SW 1271 (cell line): ENCODE data around the gene SCN1A.
"Not testable (repeated sequence)": the region's sequence is repeated elsewhere in the genome, so short reads cannot be mapped to it uniquely, and the experiment has no call there.

Experiments used
- DNase-seq, 2 experiments: peaks; one replicate each; lab custom pipeline; 2025; lab: John Stamatoyannopoulos, UW

The SCN1A gene

DNA sequence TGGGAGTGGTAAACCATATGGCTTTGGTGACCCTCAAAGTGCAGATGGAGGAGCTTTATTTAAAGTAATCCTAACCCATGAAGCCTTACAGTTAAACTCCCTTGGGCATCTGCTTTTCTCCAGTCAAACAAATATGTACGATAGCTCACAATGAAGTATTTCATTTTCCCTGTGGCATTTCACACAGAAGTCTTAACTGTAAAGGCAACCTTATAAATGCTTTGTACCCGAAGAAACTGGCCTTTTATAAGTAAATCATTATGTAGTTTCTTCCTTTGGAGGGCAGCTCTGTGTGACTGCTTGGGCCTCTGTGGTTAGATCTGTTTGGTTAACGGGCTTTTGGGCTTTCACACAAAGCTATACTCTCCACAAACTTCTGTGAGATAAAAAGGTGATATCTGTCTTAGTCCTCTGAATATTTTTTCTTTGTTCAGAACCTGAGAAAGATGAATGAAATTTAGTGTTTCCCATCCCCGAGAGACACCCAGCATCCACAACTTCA lies 46.6 kb downstream of the SCN1A start:
- no peak for DNase-seq

GRCh38 chr2:166074430-166074829 lies 53.4 kb downstream of the SCN1A start:
- no peak for DNase-seq

DNA sequence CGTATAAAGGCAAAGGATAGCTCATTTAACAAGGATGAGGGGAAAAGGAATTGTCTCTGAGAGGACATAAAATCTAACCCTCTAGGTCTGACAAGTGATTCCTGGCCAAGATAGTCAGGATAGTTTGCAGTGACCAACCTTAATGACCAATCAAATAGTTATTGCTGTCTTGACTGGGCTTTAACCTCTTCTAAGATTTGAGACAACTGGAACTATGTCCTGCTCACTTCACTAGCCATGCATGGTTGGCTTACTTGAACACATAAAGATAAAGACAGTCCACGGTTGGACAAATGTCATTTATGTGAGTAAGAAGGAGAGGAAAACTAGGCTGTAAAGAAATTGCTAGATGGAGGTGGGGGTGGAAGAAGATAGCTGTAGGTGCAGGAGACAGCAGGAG lies 53.8 kb downstream of the SCN1A start:
- no peak for DNase-seq

DNA sequence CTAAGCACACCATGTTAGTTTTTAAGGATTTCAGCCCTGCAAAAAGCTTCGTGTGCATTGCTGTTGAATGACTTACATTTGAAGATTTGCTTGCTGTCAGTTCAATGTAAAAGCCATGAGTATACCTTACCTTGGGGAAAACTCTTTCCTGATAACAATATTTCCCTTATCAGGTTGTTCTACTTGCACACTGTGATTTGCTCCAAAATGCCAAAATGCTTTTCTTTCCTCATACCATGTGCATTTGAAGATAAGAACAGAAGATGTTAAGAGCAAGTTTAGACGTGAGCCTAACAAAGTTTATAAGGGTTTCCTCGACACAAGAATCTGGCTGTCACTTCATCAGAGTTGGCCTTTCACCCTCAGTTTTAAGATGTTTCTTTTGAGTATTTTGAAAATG lies 57.6 kb downstream of the SCN1A start:
- no peak for DNase-seq

DNA sequence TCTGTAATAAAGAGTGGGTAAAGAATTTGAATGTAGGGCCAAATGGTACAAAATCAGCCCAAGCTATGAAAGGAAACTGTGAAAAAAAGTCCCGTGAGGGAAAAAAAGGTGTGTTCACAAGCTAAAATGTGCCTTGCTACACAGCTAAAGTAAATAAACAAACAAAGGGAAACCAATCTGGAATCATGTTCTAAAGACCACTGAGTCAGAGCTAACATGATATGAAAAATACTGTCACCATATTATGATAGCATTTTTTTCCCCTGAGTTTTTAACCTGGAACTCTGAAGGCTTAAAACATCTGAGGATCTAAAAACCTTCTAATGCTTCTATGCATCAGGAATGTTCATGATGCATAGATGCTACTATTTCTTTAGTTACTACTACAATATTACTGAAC lies 58.8 kb downstream of the SCN1A start:
- no peak for DNase-seq

GRCh38 chr2:166067229-166067628 lies 60.6 kb downstream of the SCN1A start:
- no peak for DNase-seq

DNA sequence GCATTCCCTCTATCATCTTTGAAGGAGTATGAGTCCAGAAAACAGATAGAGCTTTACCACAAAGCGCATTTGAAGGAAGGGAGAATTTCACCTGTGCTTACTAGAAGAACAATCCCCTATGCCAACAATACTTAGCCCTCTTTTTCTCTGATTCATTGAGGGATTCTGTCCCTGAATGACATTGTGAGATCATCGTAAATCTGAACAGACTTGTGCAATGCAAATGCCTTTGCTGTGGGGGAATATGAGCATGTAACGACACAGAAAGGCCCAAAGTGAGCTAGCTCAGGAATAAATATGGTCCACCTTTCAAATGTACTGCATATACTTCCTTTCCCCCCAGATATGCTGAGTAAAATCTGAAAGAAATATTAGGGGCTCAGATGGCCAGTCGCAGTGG lies 67.6 kb downstream of the SCN1A start:
- no peak for DNase-seq

DNA sequence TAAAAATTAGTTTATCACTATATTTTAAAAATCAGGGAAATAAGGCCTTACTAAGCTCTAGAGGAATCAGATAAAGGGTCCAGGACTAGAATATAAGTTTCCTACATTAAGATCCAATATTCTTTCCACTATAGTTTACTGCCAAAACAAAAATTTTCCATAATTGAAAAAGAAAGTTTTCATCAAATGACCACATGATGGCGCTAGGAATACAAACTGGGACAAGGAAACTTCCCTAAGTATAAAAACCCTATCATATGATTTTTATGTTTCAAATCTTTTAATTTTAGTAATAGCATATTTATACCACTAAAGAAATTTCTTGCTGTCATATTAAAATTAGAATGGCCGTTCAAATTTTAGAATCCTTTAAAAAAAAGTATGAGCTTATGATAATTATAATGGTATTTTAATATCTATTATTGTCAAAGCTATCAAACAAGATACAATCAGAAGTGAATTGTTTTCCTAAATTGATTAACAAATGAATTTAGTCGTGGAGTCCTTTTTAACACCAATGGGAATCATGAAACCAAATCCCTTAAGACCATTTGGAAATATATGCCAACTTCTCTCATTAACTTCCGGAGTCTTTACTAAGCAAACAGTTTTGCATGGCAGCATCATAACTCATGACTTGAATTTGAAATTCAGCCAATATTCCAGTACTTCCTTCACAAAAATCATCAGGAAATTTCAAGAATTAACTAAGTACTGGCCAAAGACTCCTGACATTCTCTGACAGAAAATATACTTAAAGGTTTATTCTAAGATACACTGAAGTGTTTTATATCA lies 70.3 kb downstream of the SCN1A start:
- DNase-seq = peak in 1 of 2 experiments; percentile 11

DNA sequence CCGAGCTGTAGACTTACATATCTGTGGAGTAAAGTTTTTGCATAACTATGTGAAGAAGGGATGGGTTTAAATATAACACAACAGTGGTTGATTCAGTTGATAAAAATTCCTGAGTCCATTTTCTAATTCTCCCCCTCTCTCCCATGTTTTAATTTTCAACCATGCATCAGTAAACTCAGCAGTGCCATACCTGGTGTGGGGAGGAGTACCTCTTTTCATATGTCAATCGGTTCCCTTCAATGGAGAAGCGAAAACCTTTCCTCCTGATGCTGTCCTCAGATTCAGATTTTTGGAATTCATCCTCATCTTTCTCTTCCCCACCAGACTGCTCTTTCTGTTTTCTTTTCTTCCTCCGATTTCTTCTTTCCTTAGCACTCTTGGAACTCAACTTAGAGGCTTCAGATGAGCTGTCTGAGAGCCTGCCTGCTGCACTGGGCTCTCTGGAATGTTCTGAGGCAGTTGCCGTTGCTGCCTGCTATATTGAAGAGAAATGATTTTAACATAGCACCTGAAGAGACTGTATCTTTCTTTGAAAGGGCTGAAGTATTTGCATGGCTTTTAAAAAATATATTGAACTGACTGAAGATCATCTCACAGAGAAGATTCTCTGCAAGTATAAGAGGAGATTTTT lies 82.9 kb downstream of the SCN1A start:
- no peak for DNase-seq

DNA sequence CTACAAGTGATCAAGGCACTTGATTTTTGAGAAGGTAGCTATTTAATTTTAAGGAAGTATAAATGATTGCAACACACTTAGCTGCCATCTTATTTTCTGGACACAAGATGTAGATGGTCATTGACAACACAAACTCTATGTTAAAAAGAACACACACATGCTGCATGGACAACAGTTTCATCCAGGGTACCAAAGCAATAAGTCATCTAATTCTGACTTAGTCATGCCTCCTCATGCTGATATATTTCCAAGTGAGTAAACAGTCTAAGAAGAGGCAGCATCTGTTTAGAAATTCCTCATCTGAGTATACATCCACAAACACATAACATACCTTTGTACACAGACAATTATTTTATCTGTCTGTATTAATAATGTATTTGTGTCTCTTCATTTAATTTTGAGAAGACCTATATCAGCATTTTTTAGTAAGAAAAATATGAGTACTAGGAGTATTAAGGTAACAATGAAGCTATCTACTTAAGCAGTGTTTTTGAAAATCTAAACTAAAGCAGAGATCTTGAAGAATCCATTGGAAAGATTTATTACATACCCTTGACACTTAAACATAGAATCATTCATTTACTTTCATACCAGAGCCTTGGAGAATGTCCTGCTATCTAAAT lies 84.9 kb downstream of the SCN1A start:
- no peak for DNase-seq

DNA sequence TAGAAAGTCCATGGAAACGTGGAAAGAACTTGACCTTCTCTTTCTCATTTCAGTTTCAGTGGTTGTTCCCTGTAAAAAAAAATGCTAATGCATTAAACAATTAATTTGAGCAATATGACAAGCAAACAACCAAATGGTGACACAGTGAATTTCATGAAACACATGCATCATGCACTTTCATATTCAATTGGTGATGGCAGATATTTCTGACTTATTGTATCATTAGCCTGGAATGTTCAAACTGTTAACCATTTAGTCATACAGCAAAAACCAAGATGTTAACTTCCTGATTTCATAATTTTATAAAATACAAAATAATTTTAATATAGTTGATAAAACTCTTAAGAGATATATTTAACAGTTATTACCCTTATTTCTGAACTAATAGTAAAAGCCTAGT lies 85.5 kb downstream of the SCN1A start:
- no peak for DNase-seq

- DNase-seq = no peak
Measured at GRCh38 chr2:166041613-166042012, 86.2 kb downstream of the SCN1A start.

DNA sequence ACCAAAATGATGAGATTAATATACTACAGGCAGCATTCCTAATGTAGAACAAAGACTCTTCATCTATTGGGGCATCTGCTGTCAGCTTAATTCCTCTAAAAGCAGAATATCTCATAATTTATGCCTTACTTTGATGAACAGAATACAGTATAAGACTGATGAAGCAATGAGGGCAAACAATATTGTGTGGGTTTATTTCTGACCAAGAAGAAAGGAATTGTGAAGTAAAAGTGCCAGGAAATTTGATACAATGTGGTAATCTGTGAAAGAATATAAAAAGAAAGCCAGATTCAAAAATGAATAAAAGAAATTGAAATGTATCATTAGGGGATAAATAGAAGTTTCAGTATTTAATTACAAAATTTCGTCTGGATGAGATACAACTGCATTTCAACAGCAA lies 95.5 kb downstream of the SCN1A start:
- DNase-seq = no peak

GRCh38 chr2:166031054-166031453 lies 96.8 kb downstream of the SCN1A start:
- no peak for DNase-seq

DNA sequence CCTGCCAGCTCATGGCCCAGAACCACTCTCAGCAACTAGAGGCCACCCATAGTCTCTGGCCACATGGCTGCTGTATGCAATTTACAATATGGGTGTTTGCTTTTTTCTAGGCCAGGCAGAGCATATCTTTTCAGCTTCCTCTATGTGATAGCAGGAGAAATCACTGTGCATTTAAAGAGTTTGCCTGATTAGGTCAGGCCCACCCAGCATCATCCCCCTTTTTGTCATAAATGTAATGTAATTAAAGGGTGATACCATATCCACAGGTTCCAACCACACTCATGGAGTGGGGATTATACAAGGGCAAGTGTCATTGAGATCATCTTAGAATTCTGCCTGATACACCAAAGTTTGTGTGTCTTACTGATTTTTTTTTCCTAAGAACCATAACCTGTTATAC lies 102.5 kb downstream of the SCN1A start:
- no peak for DNase-seq

DNA sequence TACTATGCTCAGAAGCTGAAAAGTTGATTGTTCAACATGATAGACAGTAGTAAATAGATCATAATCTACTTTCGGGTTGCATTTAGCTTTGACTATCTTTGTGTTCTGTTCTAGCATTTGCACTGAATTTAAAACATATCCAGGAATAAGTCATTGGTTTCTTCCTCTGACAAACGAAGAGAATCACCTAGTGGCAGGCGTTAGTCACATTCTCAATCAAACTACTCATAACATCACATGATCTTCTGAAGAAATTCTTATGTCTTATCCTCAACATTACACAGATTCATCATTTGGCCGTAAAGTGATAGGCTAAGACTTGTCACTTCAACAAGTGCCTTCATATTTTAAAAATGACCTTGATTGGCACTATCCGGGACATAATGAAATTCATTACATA lies 110.6 kb downstream of the SCN1A start:
- no peak for DNase-seq

DNA sequence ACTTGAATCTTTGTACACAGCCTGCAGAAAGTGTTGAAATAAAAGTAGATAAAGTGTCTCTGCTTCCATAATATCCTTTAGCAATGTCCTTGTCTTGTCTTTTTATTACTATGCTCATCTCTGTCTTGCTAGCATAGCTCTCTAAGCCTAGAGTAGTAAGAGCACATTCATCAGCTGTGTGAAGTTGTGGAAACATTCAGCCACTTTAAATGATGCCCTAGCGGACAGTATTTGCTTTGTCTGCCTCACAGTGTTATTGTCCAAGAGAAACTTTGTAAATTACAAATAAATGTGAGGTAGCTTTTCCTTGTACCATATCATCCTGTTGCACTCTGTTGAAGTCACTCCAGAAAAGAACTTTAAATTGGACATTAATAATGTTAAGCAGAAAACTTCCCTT lies 113.9 kb downstream of the SCN1A start:
- no peak for DNase-seq

- DNase-seq = no peak
Measured at GRCh38 chr2:166011660-166012059, 116.2 kb downstream of the SCN1A start.

DNA sequence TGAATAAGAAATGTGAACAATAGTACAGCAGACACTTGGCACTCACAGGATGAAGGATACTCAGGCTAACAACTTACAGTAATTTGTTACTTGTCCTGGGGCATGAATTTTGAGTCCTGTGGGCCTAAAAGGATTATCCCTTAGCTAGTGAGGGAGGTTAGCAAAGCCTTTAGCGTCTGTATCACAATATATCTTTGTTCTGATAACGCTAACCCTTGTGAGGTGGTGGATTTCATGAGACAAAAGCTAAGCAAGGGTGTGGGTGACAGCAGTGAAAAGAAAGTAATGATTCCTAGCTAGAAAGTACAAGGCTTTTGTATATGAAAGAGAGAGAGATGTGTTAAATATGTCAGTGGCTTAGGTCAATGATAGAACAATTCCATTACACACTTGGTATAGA lies 127.4 kb downstream of the SCN1A start:
- no peak for DNase-seq

DNA sequence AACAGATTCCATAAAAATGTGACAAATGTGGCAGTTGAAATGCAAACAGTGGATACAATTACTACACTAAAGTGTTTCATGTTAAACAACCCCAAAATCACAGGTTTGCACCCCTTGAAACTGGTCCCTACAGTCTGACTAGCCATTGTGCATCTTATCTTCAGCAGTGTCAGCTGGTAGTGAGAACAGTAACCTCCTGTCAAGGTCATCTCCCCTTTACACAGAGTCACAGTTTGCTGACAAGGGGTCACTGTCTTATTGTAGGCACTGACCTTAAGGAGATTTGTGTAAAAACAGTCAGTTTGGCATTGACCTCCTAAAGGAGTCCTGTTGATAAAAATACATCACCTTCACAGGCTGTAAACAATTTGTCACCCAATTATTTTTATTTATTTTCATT lies 137.0 kb downstream of the SCN1A start:
- DNase-seq = no peak

DNA sequence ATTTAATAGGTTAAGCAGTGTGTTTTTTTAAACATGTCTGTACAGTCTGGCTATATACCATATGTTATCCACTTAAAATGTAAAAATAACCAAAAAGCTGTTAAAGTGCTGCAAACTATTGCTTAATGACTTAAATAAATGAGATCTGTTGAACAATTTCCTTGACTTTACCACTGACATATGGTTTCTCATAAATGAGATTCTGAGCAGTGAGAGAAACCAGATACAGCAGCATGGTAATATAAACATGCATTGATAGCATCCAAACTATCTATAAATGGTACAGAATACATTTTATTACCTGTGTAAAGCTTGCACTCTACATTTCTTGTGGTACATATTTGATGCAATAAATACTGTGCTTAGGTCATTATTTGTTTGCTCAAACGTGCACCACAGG lies 138.0 kb downstream of the SCN1A start:
- DNase-seq = no peak

GRCh38 chr2:165985120-165985519 lies 142.7 kb downstream of the SCN1A start:
- no peak for DNase-seq

DNA sequence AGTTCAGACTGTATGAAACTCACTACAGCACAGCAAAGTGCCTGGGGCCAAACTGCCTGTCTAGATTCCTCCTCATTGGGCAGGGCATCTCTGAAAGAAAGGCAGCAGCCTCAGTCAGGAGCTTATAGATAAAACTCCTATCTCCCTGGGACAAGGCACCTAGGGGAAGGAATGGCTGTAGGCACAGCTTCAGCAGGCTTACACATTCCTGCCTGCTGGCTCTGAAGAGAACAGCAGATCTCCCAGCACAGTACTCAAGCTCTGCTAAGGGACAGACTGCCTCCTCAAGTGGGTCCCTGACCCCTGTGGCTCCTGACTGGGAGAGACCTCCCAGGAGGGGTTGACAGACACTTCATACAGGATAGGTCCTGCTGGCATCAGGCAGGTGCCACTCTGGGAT lies 155.7 kb downstream of the SCN1A start:
- not testable (repeated sequence) for DNase-seq
